Kidney glomerular epithelial cell (primary cell): Measurements from ENCODE around the gene DRC7.
"Not testable (repeated sequence)": the region's sequence is repeated elsewhere in the genome, so short reads cannot be mapped to it uniquely, and the experiment has no call there.

Source experiments
- DNase-seq: peaks from one replicate; lab custom pipeline; 2025; lab: John Stamatoyannopoulos, UW

DRC7 gene

DNA sequence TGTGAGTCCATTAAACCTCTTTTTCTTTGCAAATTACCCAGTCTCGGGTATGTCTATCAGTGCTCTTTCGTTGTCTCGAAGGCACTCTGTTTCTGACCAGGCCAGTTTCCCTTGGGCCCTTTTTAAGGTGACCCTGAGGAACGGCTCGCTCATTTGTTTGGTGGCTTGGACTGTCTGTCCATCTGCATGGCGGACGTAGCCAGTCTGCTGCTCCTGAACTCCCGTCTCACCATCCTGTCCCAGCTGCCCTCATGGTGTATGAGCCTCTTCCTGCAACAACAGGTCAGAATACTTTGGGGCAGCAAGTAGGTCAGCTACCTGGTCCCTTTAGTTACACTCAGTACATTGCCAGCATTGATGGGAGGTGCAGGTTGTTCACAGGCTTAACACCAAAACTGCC lies 19.0 kb downstream of the DRC7 start:
- DNase-seq: no peak

DNA sequence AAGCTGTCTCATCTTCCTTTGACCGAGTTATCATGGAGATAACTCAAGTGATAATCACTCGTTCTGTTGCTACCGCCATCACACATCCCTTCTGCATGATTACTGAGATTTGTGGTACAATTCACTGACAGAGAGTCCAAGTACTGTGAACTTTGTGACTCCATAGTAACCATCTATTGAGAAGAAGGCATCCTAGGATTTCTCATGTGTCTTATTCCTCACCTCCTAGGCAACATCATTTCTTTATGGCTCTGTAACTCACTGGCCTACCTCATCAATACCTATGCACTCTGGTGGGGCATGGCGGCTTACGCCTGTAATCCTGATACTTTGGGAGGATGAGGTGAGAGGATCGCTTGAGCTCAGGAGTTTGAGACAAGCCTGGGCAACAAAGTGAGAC lies 19.4 kb downstream of the DRC7 start:
- DNase-seq: no peak

GRCh38 chr16:57720142-57720575 lies 25.6 kb downstream of the DRC7 start:
- DNase-seq: peak; percentile 23

DNA sequence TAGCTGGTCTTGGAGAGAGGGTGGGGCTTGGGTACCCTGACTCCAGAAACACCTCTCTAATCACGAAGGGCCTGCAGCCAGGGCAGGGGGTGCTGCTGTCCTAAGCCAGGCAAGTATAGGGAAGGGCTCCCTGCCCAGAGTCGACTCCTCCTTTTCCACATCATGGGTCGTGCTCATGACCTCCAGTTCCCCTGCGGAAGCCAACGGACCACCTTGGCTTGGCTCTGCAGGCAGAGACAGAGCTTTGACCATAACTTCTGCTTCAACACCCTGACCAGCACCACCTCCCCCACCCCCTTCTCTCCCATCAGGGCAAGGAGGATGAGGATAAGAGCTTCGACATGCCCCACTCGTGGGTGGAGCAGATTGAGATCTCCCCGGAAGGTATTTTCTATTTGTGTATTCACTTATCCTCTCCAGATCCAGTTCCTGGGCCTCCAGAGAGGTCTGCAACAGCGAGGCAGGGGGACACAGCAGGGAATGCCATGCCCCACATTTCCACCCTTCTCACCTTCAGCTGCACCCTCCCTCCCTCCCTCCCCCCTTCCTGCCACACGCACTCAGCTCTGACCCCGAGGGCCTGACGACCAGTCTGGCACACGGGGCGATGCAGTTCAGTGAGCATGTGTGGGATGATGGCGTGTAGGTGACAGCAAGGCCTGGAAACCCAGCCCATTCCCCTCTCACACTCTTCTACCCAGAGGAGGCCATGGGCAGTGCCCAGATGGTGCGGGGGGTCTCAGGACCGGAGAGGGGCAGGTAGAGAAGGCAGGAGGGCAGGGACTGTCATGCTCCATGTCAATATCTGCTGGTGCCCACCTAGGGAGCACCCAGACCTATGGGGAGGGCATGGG lies 27.0 kb downstream of the DRC7 start:
- DNase-seq: no peak

GRCh38 chr16:57722210-57722499 lies 27.5 kb downstream of the DRC7 start:
- no peak for DNase-seq

DNA sequence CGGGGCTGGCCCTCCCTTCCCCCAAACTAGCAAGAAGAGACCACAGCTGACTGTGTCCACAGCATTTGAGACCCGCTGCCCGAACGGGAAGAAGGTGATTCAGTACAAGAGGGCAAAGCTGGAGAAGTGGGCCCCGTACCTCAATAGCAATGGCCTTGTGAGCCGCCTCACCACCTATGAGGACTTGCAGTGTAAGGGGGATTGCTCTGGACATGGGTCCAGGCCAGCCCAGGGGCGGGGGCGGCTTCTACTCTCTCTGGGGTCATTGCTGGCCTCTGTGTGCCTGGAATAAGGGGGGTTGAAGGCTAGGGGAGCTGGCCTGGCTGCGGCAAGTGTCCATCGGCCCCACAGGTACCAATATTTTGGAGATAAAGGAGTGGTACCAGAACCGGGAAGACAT lies 28.0 kb downstream of the DRC7 start:
- no peak for DNase-seq

GRCh38 chr16:57723170-57723569 lies 28.6 kb downstream of the DRC7 start:
- DNase-seq: peak; percentile 16

GRCh38 chr16:57724531-57724930 lies 29.9 kb downstream of the DRC7 start:
- no peak for DNase-seq

- DNase-seq: no peak
Observed at GRCh38 chr16:57725151-57725550, 30.5 kb downstream of the DRC7 start.

- no peak for DNase-seq
Observed at GRCh38 chr16:57725554-57725953, 30.9 kb downstream of the DRC7 start.

- no peak for DNase-seq
Observed at GRCh38 chr16:57725976-57726375, 31.4 kb downstream of the DRC7 start.

GRCh38 chr16:57726433-57726947 lies 31.9 kb downstream of the DRC7 start:
- DNase-seq: no peak

DNA sequence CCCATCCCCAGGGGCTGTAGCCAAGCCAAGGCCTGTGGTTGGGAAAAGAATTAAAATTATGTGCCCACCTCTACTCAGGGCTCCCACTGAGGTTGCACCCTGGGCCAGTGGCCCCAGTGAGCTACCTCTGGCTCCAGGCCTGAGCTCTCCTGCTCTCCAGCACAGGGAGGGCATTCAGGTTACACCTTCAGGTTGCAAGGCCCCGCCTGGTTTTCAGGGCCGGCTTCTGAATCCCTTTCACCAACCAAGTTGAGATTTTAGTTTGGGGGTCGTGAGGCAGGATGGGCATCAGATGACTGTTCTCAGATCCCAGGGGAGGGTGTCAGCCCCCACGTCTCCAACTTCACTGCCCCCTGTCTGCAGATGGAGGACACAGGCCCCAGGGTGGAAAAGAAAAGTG lies 33.0 kb downstream of the DRC7 start:
- no peak for DNase-seq

GRCh38 chr16:57728336-57729181 lies 34.0 kb downstream of the DRC7 start:
- DNase-seq: no peak

DNA sequence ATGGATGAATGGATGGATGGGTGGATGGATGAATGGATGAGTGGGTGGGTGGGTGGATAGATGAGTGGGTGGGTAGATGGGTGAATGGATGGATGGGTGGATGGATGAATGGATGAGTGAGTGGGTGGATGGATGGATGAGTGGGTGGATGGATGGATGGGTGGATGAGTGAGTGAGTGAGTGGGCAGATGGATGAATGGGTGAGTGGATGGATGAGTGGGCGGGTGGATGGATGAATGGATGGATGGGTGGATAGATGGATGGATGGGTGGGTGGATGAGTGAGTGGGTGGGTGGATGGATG lies 34.5 kb downstream of the DRC7 start:
- no peak for DNase-seq

- DNase-seq: not testable (repeated sequence)
Observed at GRCh38 chr16:57729852-57730251, 35.2 kb downstream of the DRC7 start.

GRCh38 chr16:57730771-57731730 lies 36.4 kb downstream of the DRC7 start:
- DNase-seq: no peak

DNA sequence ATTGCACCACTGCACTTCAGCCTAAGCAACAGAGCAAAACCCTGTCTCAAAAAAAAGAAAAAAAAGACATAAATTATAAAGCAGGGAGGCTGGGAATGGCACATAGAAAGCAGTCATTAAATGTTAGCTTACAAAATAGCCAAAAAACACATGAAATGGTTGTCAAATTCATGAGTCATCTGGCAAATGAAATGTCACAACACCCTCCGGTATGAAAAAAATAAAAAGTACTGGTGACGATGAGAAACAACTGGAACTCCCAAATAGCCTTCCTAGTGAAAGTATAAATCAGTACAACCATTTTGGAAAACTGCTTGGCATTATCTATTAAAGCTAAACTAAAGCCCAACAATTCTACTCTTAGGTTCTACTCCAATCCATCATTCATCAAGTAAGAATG lies 37.4 kb downstream of the DRC7 start:
- no peak for DNase-seq

DNA sequence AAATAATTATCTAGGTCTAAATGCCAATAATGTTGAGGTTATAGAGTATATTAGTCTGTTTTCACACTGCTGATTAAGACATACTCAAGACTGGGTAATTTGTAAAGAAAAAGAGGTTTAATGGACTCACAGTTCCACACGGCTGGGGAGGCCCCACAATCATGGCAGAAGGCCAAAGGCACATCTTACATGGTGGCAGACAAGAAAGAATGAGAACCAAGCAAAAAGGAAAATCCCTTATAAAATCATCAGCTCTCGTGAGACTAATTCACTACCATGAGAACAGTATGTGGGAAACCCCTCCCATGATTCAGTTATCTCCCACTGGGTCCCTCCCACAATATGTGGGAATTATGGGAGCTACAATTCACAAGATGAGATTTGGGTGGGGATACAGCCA lies 38.1 kb downstream of the DRC7 start:
- DNase-seq: no peak

- no peak for DNase-seq
Observed at GRCh38 chr16:57734308-57734924, 39.8 kb downstream of the DRC7 start.

GRCh38 chr16:57734925-57735754 lies 40.5 kb downstream of the DRC7 start:
- peak; percentile 100 for DNase-seq
